GM21515 (cell line): ENCODE results near the gene PLEKHG4.

Source experiments
- ATAC-seq: cut with Tn5 transposase; IDR thresholded peaks from one replicate; pipeline ENCODE4 v1.9.1; 2021; ENCODE audit not compliant: unreplicated experiment

PLEKHG4 gene

GRCh38 chr16:67327743-67328142 is 48.4 kb downstream of the PLEKHG4 start:
- no peak for ATAC-seq

- no peak for ATAC-seq
These were observed 50.6 kb downstream of the PLEKHG4 start for GRCh38 chr16:67329901-67330300.

GRCh38 chr16:67333315-67333714 is 54.0 kb downstream of the PLEKHG4 start:
- ATAC-seq = no peak

GRCh38 chr16:67336116-67336515 is 56.8 kb downstream of the PLEKHG4 start:
- no peak for ATAC-seq

GRCh38 chr16:67336648-67337047 is 57.3 kb downstream of the PLEKHG4 start:
- ATAC-seq = no peak
